GM12801 (cell line): ENCODE measurements around the gene LRRC26.

Experiments
- CTCF ChIP-seq: IDR thresholded peaks from one replicate; pipeline ENCODE4 v1.5.1; 2011; ENCODE audit warnings: control low read depth; ENCODE audit not compliant: insufficient read length; ENCODE audit errors: extremely low read depth

LRRC26 gene

GRCh38 chr9:137162505-137163364 is 7.1 kb downstream of the LRRC26 start:
- no peak for TF ChIP-seq CTCF

GRCh38 chr9:137161558-137162486 is 8.0 kb downstream of the LRRC26 start:
- TF ChIP-seq CTCF = no peak

DNA sequence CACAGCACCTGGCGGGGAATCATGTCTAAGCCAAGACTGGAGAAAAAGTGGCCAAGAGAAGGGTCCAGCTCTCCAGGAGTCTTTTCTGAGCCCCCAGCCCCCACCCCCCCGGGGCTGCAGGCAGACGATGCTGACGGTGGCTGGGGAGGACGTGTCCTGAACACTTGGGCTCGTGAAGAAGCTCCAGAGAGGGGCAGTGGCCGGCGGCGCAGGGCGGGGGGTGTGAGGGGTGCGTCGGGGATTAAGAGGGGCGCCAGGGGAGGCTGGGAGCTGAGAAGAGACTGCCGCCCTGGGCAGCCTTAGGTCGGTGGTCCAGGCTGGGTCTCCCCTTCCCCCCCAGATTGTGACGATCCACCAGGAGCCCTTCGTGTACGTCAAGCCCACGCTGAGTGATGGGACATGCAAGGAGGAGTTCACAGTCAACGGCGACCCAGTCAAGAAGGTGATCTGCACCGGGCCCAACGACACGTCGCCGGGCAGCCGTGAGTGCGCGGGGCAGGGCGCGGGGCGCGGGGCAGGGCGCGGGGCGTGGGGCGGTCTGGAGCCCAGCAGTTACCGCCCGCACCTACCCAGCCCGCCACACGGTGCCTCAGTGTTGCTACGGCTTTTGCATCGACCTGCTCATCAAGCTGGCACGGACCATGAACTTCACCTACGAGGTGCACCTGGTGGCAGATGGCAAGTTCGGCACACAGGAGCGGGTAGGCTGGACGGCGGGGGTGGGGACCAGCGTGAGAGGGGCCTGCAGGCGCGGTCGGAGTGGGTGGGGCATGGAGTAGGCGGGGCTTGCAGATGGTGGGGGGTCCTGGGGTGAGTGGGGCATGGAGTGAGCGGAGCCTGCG is 8.9 kb downstream of the LRRC26 start:
- no peak for TF ChIP-seq CTCF

- TF ChIP-seq CTCF = no peak
Measured at GRCh38 chr9:137160054-137160425, 9.8 kb downstream of the LRRC26 start.

DNA sequence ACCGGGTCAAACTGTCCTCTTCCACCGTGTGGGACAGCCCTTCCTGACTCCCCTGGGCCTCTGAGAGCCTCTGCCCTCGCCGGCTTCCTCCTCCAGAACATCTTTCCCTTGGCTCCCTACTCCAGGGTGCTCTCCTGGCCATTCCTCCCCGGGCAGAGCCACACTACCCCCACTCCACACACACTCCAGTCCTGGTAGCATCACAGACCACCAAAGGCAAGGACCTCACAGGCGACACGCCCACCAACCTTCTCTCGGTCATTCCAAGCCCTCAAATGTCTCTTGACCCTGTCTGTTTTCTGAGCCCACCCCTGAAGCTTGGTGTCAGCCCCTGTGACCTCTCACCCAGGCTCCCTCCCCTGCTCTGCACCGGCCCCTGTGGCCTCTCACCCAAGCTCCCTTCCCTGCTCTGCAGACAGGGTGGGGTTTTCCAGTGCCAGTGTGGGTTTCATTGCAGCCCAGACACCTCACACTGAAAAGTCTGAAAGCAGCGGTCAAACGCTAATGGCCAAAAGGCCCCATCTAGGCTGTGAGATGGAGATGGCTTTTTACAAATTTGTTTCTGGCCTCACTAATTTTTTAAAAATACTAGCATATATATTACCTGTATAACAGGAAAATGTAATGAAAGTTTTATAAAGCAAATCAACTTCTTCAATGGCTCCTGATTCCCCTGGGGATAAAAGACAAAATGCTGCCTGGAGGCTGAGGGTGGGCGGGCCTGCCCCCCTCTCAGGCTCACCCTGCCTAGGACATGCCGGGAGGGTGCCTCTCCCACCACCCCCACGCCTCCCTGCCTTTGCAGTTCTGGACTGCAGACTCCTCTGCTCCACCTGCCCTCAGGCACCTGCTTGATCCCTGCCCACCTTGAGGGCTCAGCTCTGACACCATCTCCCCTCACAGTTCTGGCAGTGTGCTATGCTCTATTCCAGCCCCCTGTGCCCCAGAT is 10.5 kb downstream of the LRRC26 start:
- TF ChIP-seq CTCF = no peak

DNA sequence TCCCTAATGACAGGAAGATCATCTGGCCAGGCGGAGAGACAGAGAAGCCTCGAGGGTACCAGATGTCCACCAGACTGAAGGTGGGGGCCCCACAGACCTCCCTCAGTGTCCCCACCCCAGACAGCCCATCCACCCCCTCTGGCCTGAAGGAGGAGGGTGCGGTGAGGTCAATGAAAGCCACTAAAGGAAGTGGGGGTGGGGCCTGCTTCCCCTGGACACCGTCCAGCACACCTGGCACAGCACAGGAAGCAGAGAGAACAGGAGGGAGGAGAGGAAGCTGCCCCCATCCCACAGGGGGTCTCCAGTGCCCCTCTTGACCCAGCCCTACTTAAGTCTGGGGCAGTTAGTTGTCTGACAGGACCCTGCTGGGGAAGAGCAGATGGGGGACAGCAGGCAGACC is 11.2 kb downstream of the LRRC26 start:
- TF ChIP-seq CTCF = no peak
